DMS153 (cell line): Measurements from ENCODE around the gene DHTKD1.
"Not testable (repeated sequence)": the region's sequence is repeated elsewhere in the genome, so short reads cannot be mapped to it uniquely, and the experiment has no call there.

ENCODE experiments used
- DNase-seq: peaks from one replicate; lab custom pipeline; 2025; lab: John Stamatoyannopoulos, UW

The DHTKD1 gene

GRCh38 chr10:12062754-12063482 is 5.8 kb upstream of the DHTKD1 start:
- DNase-seq: no peak

GRCh38 chr10:12063483-12063818 is 5.3 kb upstream of the DHTKD1 start:
- no peak for DNase-seq

DNA sequence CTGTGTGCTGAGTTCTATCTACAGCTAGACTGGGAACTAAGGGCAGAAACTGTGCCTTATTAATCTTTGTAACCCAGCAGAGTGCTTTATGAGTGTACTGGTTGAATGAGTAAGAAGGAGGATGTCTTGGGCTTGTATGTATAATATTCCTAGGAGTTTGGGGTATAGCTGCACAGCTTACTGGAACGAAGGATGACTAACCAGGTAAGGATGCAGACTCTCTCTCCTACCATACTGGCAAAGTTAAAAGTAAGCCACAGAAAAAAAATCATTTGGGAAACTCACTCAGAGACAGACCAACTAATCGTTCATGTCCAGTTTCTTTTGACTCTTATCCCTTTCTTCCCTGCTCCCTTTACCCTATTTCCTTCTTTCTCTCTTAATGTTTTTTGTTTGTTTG is 1.4 kb upstream of the DHTKD1 start:
- DNase-seq: no peak

- not testable (repeated sequence) for DNase-seq
These were observed 2.7 kb downstream of the DHTKD1 start for GRCh38 chr10:12071441-12071840.

- no peak for DNase-seq
These were observed 4.8 kb downstream of the DHTKD1 start for GRCh38 chr10:12073526-12073925.

DNA sequence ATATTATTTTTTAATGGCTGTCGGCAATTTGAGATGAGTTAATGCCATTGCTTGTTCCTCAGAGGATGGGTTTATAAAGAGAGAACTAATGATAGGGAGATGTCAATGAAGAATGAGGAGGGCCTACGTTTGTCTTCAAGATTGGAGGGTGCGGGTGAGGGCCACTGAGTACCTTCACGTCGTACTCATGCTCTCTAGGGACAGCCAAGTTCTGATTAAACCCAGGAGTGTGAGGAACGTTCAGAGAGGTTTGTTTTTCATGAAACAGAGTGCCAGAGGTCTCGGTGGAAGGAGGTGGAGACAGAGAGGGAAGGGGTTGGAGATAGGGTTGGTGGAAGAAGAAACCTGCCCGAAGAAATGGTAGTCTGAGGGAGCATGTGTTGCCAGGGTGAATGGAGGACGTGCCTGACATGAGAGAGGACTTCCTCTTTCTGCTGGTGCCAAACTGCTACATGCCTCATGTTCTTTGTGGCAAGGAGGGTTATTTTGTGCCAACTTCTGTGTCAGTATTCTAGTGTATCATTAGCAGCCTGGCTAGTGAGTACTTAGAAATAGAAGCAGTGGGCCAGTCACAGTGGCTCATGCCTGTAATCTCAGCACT is 8.9 kb downstream of the DHTKD1 start:
- no peak for DNase-seq

GRCh38 chr10:12081470-12081869 is 12.7 kb downstream of the DHTKD1 start:
- no peak for DNase-seq

GRCh38 chr10:12081879-12082557 is 13.3 kb downstream of the DHTKD1 start:
- no peak for DNase-seq

- DNase-seq: no peak
These were observed 20.2 kb downstream of the DHTKD1 start for GRCh38 chr10:12088919-12089318.

DNA sequence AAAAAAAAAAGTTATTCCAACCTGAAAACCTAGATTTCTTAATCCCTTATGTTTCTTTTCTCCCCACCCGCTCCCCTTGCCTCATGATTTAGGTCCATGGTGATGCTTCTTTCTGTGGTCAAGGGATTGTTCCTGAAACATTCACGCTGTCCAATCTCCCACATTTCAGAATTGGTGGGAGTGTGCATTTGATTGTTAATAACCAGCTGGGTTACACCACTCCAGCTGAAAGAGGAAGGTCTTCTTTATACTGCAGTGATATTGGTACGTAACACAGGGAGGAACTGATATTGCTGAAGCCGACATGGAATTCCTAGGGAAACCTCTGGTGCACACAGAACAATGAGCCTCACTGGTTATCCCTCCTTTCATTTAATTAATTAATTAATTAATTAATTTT is 22.7 kb downstream of the DHTKD1 start:
- no peak for DNase-seq

GRCh38 chr10:12097361-12097760 is 28.6 kb downstream of the DHTKD1 start:
- DNase-seq: not testable (repeated sequence)

GRCh38 chr10:12097791-12098190 is 29.0 kb downstream of the DHTKD1 start:
- DNase-seq: peak; percentile 8

GRCh38 chr10:12098966-12099365 is 30.2 kb downstream of the DHTKD1 start:
- no peak for DNase-seq

DNA sequence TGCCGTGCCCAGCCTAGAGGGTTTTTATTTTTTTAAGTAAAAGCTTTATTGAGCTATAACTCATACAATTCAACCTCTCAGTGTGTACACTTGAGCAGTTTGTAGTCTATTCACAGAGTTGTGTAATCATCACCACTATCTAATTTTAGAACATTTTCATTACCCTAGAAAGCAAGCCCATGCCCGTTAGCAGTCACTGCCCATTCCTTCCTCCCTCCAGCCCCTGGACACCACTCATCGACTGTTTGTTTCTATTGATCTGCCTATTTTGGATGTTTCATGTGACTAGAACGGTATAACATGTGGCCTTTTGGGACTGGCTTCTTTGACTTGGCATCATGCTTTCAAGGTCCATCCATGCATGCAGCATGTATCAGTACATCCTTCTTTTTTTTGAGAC is 35.0 kb downstream of the DHTKD1 start:
- DNase-seq: no peak

- DNase-seq: no peak
These were observed 39.0 kb downstream of the DHTKD1 start for GRCh38 chr10:12107781-12108180.

- no peak for DNase-seq
These were observed 40.5 kb downstream of the DHTKD1 start for GRCh38 chr10:12109286-12109685.

- DNase-seq: no peak
These were observed 42.8 kb downstream of the DHTKD1 start for GRCh38 chr10:12111528-12111927.

GRCh38 chr10:12113627-12114026 is 44.9 kb downstream of the DHTKD1 start:
- no peak for DNase-seq

DNA sequence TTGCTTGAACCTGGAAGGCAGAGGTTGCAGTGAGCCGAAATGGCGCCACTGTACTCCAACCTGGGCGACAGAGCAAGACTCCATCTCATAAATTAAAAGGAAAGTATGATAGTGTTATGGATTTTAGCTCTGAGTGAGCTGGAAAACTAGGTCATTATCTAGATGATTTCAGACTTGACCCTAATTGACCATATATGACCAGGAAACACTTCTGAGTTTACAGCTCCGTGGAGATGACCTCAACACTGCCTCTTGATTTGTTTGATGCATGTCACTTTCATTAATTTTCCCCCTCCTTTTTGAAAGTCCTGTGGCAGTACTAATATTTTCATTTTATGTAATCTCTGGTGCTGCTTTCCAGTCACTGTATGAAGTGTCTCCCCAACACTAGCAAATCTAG is 52.9 kb downstream of the DHTKD1 start:
- no peak for DNase-seq

- peak; percentile 46 for DNase-seq
These were observed 60.7 kb downstream of the DHTKD1 start, which contains the start of gene SEC61A2 for GRCh38 chr10:12129222-12130111. TSS of gene SEC61A2 (plus strand) at chr10:12129677. CDS start at chr10:12129788, 111 bp downstream.

GRCh38 chr10:12130237-12130872 is 61.6 kb downstream of the DHTKD1 start:
- DNase-seq: peak; percentile 0

DNA sequence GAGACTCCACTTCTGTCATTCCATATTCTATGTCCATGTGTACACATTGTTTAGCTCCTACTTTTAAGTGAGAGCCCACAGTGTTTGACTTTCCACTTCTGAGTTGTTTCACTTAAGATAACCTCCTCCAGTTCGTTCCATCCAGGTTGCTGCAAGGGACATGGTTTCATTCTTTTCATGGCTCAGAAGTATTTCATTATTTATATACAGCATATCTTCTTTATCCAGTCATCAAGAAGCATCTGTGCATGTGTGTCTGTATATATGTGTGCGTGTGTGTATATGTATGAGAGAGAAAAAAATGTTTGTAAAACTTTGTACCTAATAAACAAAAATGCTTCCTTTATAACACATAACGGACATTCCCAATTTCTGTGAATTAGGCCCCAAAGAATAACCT is 66.9 kb downstream of the DHTKD1 start:
- no peak for DNase-seq
